ENCODE results near the gene MEPCE.
A peak's percentile ranks its signal among the peaks of the same experiment; 100 is the strongest.

MEPCE gene

DNA sequence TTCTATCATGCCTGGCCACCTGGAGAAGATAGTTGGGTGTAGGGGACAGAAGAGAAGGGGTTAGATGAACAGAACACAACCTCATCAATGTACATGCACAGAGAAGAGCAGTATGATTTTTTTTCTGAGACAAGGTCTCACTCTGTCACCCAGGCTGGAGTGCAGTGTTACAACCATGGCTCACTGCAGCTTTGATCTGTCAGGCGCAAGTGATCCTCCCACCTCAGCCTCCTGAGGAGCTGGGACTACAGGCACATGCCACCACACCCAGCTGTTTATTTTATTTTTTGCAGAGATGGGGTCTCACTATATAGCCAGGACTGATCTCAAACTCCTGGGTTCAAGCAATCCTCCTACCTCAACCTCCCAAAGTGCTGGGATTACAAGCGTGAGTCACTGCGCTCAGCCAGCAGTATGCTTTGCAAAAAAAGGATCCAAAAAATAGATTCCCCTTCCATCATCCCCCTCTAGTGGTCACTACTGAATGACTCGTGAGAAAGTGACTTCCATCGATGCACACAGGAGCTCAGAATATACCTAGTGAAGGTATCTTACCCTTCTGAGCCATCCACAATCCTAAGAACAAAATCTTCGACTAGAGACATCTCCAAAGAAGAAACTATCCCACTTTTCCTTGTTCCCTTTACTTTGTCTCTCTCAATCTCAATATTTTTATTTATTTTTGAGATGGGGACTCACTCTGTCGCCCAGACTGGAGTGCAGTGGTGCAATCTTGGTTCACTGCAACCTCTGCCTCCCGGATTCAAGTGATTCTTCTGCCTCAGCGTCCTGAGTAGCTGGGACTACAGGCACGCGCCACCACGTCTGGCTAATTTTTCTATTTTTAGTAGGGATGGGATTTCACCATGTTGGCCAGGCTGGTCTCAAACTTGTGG lies 22.1 kb upstream of the MEPCE start:
- DNase-seq = peak; percentile 33 to 46

DNA sequence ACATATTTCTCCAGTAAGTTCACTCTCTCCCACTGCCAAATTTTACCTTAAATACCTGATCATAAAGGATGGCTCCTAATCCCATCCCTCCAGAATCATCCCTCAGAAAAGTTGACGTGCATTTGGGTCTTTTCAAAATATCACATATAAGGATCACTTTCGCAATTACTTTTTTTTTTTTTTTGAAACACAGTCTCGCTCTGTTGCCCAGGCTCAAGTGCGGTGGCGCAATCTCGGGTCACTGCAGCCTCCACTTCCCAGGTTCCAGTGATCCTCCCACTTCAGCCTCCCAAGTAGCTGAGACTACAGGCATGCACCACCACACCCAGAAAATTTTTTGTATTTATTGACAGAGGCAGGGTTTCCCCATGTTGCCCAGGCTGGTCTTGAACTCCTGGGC lies 18.5 kb upstream of the MEPCE start:
- no peak for DNase-seq

DNA sequence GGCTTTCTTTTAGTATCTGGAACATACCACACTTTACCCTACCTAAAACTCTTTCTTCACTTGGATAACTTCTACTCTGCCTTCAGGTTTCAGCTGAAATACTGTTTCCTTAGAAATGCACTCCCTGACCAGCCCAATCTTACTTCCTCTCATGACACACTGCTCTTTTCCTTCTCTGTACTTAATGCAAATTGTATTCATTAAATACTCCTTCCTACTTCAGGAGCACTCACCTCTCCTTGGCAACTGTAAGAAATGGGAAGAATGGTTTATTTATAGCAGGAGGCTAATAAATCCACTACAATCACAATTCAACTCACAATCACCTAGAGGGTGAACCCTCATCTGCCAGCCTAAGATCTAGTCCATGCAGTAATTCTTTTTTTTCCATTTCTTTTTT lies 16.3 kb upstream of the MEPCE start:
- no peak for DNase-seq

DNA sequence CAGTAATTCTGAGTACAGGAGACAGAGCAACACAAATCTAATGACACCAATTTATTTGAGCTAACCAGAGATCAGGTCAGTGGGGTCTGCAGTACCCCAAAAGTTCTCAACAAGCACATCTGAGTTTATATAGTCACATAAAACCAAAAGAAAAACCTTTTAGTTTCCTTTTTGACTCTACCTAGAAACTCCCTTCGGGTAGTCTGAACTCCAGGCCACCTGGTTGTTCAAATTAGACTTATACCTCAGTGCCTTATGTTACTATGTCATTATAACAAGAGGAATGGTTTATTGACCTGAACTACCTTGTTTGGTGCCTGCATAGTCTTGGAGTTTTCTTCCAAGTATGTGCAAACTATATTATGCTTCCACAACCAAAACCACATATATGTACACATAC lies 15.7 kb upstream of the MEPCE start:
- no peak for DNase-seq

DNA sequence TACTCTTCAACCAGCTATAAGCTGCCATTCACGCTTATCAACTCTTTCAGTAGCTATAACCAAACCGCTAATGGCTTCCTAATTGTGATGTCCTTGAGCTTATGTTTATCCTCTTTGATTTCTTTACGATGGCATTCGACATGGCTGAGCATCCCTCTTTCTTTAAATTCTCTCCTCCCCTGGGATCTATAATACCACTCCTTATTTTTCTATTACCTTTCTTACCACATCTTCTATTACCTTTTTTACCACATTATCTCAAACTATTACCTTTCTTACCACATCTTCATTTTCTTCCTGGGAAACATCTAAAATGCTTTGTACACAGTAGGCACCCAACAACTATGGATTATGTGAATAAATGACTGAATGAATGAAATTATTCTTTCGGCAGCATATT lies 14.2 kb upstream of the MEPCE start:
- no peak for DNase-seq

- DNase-seq = no peak
Observed at GRCh38 chr7:100418930-100419659, 10.5 kb upstream of the MEPCE start.

DNA sequence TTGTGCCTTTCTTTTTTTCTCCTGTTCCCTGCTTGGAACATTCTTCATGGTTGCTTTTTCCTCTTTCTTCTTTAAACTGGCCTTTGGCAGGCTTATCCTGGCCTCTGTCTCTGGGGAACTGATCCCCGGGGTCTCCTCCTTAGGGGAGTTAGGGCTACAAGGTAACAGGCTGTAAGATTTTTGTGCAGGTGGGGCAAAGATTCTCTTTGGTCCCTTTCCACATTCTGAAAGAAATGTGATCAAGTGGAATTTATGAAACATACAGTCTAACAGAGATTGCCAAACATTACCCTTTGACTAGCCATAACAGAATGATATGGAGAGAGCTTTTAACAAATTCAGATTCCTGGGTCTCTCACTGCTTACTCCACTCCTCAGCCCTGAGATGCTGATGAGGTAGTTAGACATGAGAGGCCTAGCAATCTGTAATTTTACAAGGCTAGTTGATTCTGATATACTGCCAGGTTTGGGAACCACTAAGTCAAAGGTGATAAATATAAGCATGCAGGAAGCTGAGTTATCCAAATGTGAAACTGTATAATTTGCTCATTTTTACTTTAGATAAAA lies 9.9 kb upstream of the MEPCE start:
- DNase-seq = no peak

- DNase-seq = no peak
Observed at GRCh38 chr7:100423315-100423714, 6.3 kb upstream of the MEPCE start.

DNA sequence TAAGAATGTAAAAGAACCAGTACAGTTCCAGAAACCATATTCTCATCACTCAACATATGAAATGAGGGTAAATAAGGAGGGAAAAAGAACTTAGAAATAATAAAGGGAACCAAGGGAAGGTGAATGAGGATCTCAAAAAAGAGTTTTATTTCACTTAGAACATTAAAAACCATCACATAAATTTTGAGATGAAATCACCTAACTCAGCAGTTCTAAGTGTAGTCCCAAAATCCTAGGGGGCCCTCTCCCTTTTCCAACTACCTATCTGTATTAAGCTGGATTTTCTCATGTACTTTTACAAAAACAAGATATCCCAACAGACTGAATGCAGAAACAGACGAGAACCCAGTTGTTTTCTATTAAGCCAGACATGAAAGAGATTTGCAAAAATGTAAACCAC lies 4.3 kb upstream of the MEPCE start:
- no peak for DNase-seq

- no peak for DNase-seq
Observed at GRCh38 chr7:100426516-100426915, 3.1 kb upstream of the MEPCE start.

- DNase-seq = no peak
Observed at GRCh38 chr7:100427762-100428198, 1.9 kb upstream of the MEPCE start.

GRCh38 chr7:100428199-100428966 lies 1.2 kb upstream of the MEPCE start, which contains the start of gene ZCWPW1:
Gene ZCWPW1 (minus strand): TSS chr7:100428703. CDS start chr7:100420649, 8,054 bp downstream.
- peak; percentile 96 to 98 for DNase-seq

GRCh38 chr7:100428967-100429636 lies 529 bp upstream of the MEPCE start:
- DNase-seq = peak; percentile 100

DNA sequence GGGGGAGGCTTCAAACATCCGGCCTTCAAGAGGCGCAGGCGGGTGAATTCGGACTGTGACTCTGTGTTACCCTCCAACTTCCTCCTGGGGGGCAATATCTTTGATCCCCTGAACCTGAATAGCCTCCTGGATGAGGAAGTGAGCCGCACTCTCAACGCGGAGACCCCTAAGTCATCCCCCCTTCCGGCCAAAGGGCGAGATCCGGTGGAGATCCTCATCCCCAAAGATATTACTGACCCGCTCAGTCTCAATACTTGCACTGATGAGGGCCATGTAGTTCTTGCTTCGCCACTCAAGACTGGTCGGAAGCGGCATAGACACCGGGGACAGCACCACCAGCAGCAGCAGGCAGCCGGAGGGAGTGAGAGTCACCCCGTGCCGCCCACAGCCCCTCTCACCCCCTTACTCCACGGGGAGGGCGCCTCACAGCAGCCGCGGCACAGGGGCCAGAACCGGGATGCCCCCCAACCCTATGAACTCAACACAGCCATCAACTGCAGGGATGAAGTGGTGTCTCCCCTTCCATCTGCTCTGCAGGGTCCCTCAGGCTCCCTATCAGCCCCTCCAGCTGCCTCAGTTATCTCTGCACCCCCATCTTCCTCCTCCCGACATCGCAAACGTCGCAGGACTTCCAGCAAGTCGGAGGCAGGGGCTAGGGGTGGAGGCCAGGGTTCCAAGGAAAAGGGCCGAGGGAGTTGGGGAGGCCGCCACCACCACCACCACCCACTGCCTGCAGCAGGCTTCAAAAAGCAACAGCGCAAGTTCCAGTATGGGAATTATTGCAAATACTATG lies 1.1 kb downstream of the MEPCE start:
- peak; percentile 44 to 55 for DNase-seq

DNA sequence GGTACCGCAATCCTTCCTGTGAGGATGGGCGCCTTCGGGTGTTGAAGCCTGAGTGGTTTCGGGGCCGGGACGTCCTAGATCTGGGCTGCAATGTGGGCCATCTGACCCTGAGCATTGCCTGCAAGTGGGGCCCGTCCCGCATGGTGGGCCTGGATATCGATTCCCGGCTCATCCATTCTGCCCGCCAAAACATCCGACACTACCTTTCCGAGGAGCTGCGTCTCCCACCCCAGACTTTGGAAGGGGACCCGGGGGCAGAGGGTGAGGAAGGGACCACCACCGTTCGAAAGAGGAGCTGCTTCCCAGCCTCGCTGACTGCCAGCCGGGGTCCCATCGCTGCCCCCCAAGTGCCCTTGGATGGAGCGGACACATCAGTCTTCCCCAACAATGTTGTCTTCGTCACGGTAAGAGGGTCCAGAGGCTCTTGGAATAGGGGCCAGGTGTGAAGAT lies 1.7 kb downstream of the MEPCE start:
- DNase-seq = no peak

- no peak for DNase-seq
Observed at GRCh38 chr7:100432053-100432452, 2.4 kb downstream of the MEPCE start.

- DNase-seq = no peak
Observed at GRCh38 chr7:100432621-100433275, 3.1 kb downstream of the MEPCE start.

DNA sequence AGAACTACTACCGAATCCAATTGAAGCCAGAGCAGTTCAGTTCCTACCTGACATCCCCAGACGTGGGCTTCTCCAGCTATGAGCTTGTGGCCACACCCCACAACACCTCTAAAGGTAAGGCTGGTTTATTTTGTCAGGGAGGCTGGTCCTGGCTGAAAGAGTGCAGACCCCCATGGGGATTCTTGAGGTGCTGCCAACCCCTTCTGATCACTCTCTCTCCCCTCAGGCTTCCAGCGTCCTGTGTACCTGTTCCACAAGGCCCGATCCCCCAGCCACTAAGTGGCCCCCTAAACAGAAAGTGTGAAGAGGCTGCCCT lies 3.6 kb downstream of the MEPCE start:
- DNase-seq = no peak

DNA sequence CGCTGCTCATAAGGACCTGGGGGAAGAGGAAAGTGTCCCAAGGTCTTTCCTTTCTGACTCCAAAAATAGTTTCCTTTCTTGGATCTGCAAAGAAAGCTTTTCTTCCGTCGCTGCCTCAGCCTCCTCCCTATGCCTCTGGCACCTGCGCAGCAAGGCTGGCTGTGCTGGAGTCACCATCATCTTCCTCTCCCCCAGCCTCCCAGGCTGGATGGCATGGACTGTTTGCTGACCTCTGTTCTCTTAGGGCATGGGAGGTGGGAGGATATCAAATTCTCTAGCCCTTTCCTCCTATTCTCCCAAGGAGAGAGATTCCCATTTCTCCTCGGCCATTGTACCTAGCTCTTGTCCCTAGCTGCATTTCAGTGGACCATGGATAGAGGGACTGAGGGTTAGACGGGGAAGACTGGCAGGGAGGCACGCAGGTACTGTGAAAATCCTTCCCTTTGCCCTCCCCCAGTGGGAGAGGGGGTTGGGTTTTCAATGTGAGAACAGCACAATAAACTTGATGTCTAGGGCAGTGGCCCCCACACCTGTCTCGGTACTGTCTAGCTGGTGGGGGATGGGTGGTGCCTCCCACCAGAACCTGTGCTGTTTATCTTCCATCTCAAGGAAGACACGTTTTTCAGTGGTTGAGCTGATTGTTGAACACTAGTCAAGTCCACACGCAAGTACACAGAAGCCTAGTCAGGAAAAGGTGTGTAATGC lies 4.1 kb downstream of the MEPCE start:
- no peak for DNase-seq

Data from stimulated activated CD4-positive, alpha-beta T cell treated with anti-CD3 and anti-CD28 coated beads, Interleukin-2, amount 100 ng/mL, for 24 hours (primary cell).